Measurements from ENCODE around the gene HAPLN1. TPM values are rescaled to one million over a fixed set of nuclear protein-coding genes. Genes with fewer than 3 reads are reported as not detected.

Gene HAPLN1
- total RNA-seq, 1 experiment from 2014 or later: not detected

- Mint-ChIP-seq H3K27me3 (ENCODE audit: insufficient read depth, unreplicated experiment) (peaks cover 86% of the 10 kb centered on the region), H3K4me1 (ENCODE audit: insufficient read depth, unreplicated experiment) (no peaks in the 10 kb centered on the region), H3K27ac (ENCODE audit: low read depth, unreplicated experiment) (no peak overlapping the region), H3K4me3 (ENCODE audit: unreplicated experiment) (no peak overlapping the region), H3K36me3 (ENCODE audit: insufficient read depth, unreplicated experiment) (no peaks in the 10 kb centered on the region), H3K9me3 (ENCODE audit: unreplicated experiment) (no peaks in the 10 kb centered on the region)
- no peak for DNase-seq (ENCODE audit: unreplicated experiment)
- no peak for TF ChIP-seq CTCF (IDR thresholded peaks at IDR 0.05; ENCODE audit: unreplicated experiment)
- BruUV-seq (replicated peaks): no TSS peak
- intact Hi-C loops (cut with micrococcal nuclease): no loop called here
- CTCF ChIA-PET: no interaction called here
- POLR2A ChIA-PET: no interaction called here
Measured at GRCh38 chr5:83686251-83686650, 34.4 kb downstream of the HAPLN1 start.

GRCh38 chr5:83683836-83684235 is 36.8 kb downstream of the HAPLN1 start:
- H3K9me3 Mint-ChIP-seq (ENCODE audit: unreplicated experiment): no peaks in the 10 kb centered on the region
- no peaks in the 10 kb centered on the region for H3K4me1 Mint-ChIP-seq (ENCODE audit: insufficient read depth, unreplicated experiment)
- DNase-seq (ENCODE audit: unreplicated experiment): no peak
- ChIA-PET POLR2A (no interaction called here), CTCF (no interaction called here)
- H3K27me3 Mint-ChIP-seq (ENCODE audit: insufficient read depth, unreplicated experiment): peaks cover 77% of the 10 kb centered on the region
- intact Hi-C loops (cut with micrococcal nuclease): no loop called here
- H3K36me3 Mint-ChIP-seq (ENCODE audit: insufficient read depth, unreplicated experiment): no peaks in the 10 kb centered on the region
- no peak overlapping the region for H3K27ac Mint-ChIP-seq (ENCODE audit: low read depth, unreplicated experiment)
- no peak for TF ChIP-seq CTCF (IDR thresholded peaks at IDR 0.05; ENCODE audit: unreplicated experiment)
- no TSS peak for BruUV-seq (replicated peaks)
- H3K4me3 Mint-ChIP-seq (ENCODE audit: unreplicated experiment): no peak overlapping the region

GRCh38 chr5:83672646-83673045 is 48.0 kb downstream of the HAPLN1 start:
- ChIA-PET POLR2A (no interaction called here), CTCF (interaction anchor here (0.6 kb wide), 1 partner anchor 34 kb away, joined by 3 read pairs; no protein-coding TSS in a partner anchor)
- intact Hi-C loops (cut with micrococcal nuclease): no loop called here
- Mint-ChIP-seq H3K9me3 (ENCODE audit: unreplicated experiment) (no peaks in the 10 kb centered on the region), H3K27me3 (ENCODE audit: insufficient read depth, unreplicated experiment) (peaks cover 57% of the 10 kb centered on the region), H3K4me1 (ENCODE audit: insufficient read depth, unreplicated experiment) (no peaks in the 10 kb centered on the region), H3K36me3 (ENCODE audit: insufficient read depth, unreplicated experiment) (no peaks in the 10 kb centered on the region), H3K27ac (ENCODE audit: low read depth, unreplicated experiment) (no peak overlapping the region), H3K4me3 (ENCODE audit: unreplicated experiment) (no peak overlapping the region)
- no peak for DNase-seq (ENCODE audit: unreplicated experiment)
- BruUV-seq (replicated peaks): no TSS peak
- no peak for TF ChIP-seq CTCF (IDR thresholded peaks at IDR 0.05; ENCODE audit: unreplicated experiment)

GRCh38 chr5:83672158-83672557 is 48.5 kb downstream of the HAPLN1 start:
- DNase-seq (ENCODE audit: unreplicated experiment): no peak
- H3K9me3 Mint-ChIP-seq (ENCODE audit: unreplicated experiment): no peaks in the 10 kb centered on the region
- BruUV-seq (replicated peaks): no TSS peak
- no peak overlapping the region for H3K27ac Mint-ChIP-seq (ENCODE audit: low read depth, unreplicated experiment)
- no peaks in the 10 kb centered on the region for H3K36me3 Mint-ChIP-seq (ENCODE audit: insufficient read depth, unreplicated experiment)
- H3K4me3 Mint-ChIP-seq (ENCODE audit: unreplicated experiment): no peak overlapping the region
- H3K4me1 Mint-ChIP-seq (ENCODE audit: insufficient read depth, unreplicated experiment): no peaks in the 10 kb centered on the region
- H3K27me3 Mint-ChIP-seq (ENCODE audit: insufficient read depth, unreplicated experiment): peaks cover 60% of the 10 kb centered on the region
- intact Hi-C loops (cut with micrococcal nuclease): no loop called here
- POLR2A ChIA-PET: no interaction called here
- CTCF ChIA-PET: no interaction called here
- no peak for TF ChIP-seq CTCF (IDR thresholded peaks at IDR 0.05; ENCODE audit: unreplicated experiment)

Data from MCF 10A (cell line).